HEK293 (cell line): Measurements from ENCODE around the gene OBP2A.
A peak's percentile ranks its signal among the peaks of the same experiment; 100 is the strongest.

Source experiments
- CTCF ChIA-PET: fragments of 350-600 bp; formaldehyde crosslinking; extraction: SDS; loops from one replicate; lab custom pipeline; 2021; ENCODE audit warnings: antibody characterized with exemption; lab: Yijun Ruan, JAX
- POLR2A ChIA-PET: fragments of 300-600 bp; formaldehyde crosslinking; extraction: SDS; loops from one replicate; lab custom pipeline; 2020; ENCODE audit warnings: antibody characterized with exemption, inconsistent platforms; lab: Yijun Ruan, JAX
- H3K27ac ChIP-seq: fragments of 200-500 bp; sonication (Bioruptor generic); 2 replicates; pipeline ENCODE4 v1.5.1; 2014; ENCODE audit warnings: low read depth, low read length, control low read depth, inconsistent platforms; ENCODE audit errors: extremely low read depth
- H3K36me3 ChIP-seq, 2 experiments: fragments of 200-500 bp in 1 of 2; sonication (Bioruptor generic) in 1 of 2; 1 replicate in 1 of 2; 2 replicates in 1 of 2; pipeline ENCODE4 v1.5.1; 2014 to 2017; ENCODE audit warnings: inconsistent platforms in 2 of 2, low read length in 2 of 2; ENCODE audit not compliant: control insufficient read depth in 2 of 2, insufficient read depth in 1 of 2
- H3K4me1 ChIP-seq: fragments of 200-500 bp; sonication (Bioruptor generic); 2 replicates; pipeline ENCODE4 v1.5.1; 2014; ENCODE audit warnings: mild to moderate bottlenecking, low read length, inconsistent platforms; ENCODE audit not compliant: control insufficient read depth, insufficient read depth
- H3K4me3 ChIP-seq: 2 replicates; pipeline ENCODE4 v1.5.1; 2011; ENCODE audit warnings: low read depth, mild to moderate bottlenecking, control low read depth, low read length, moderate library complexity
- H3K9me3 ChIP-seq: fragments of 200-500 bp; sonication (Bioruptor generic); 2 replicates; pipeline ENCODE4 v1.5.1; 2014; ENCODE audit warnings: low read depth, low read length, inconsistent platforms; ENCODE audit not compliant: control insufficient read depth, insufficient read depth
- BCL6B ChIP-seq: fragments of 450-650 bp; formaldehyde crosslinking; IDR thresholded peaks from 2 replicates; pipeline ENCODE4 v1.5.1; 2017; ENCODE audit warnings: missing biosample characterization, missing genetic modification characterization
- GLIS1 ChIP-seq: fragments of 450-650 bp; formaldehyde crosslinking; IDR thresholded peaks from 2 replicates; pipeline ENCODE4 v1.5.1; 2016; ENCODE audit warnings: missing biosample characterization, missing genetic modification characterization
- HIC1 ChIP-seq: fragments of 450-650 bp; formaldehyde crosslinking; IDR thresholded peaks from 2 replicates; pipeline ENCODE4 v1.5.1; 2016; ENCODE audit warnings: missing biosample characterization, missing genetic modification characterization
- HOXD13 ChIP-seq: sonication (generic); formaldehyde crosslinking; IDR thresholded peaks from 2 replicates; pipeline ENCODE4 v1.8.0; 2022; ENCODE audit warnings: missing genetic modification reagents, borderline replicate concordance
- PRDM4 ChIP-seq: fragments of 450-650 bp; formaldehyde crosslinking; IDR thresholded peaks from 2 replicates; pipeline ENCODE4 v1.5.1; 2017; ENCODE audit warnings: missing biosample characterization, missing genetic modification characterization
- SCRT2 ChIP-seq: fragments of 450-650 bp; formaldehyde crosslinking; IDR thresholded peaks from 2 replicates; pipeline ENCODE4 v1.5.1; 2016; ENCODE audit warnings: missing biosample characterization, missing genetic modification characterization
- ZNF114 ChIP-seq: fragments of 450-650 bp; formaldehyde crosslinking; IDR thresholded peaks from 2 replicates; pipeline ENCODE4 v1.5.0; 2017; ENCODE audit warnings: missing biosample characterization, missing genetic modification characterization
- ZNF239 ChIP-seq: fragments of 450-650 bp; formaldehyde crosslinking; IDR thresholded peaks from 2 replicates; pipeline ENCODE4 v1.5.1; 2016; ENCODE audit warnings: missing biosample characterization, missing genetic modification characterization
- ZNF501 ChIP-seq: fragments of 450-650 bp; formaldehyde crosslinking; IDR thresholded peaks from 2 replicates; pipeline ENCODE4 v1.5.1; 2016; ENCODE audit warnings: missing biosample characterization, missing genetic modification characterization
- ZNF513 ChIP-seq: fragments of 450-650 bp; IDR thresholded peaks from 2 replicates; pipeline ENCODE4 v1.5.1; 2018; ENCODE audit warnings: missing biosample characterization, missing genetic modification characterization
- ZNF530 ChIP-seq: fragments of 450-650 bp; formaldehyde crosslinking; IDR thresholded peaks from 2 replicates; pipeline ENCODE4 v1.5.1; 2016; ENCODE audit warnings: low read depth, missing biosample characterization, missing genetic modification characterization
- ZNF621 ChIP-seq: fragments of 450-650 bp; formaldehyde crosslinking; IDR thresholded peaks from 2 replicates; pipeline ENCODE4 v1.5.1; 2017; ENCODE audit warnings: missing biosample characterization, missing genetic modification characterization
- ZNF654 ChIP-seq: fragments of 450-650 bp; formaldehyde crosslinking; IDR thresholded peaks from 2 replicates; pipeline ENCODE4 v1.5.1; 2016; ENCODE audit warnings: low read depth, missing biosample characterization, missing genetic modification characterization
- ZNF670 ChIP-seq: fragments of 450-650 bp; formaldehyde crosslinking; IDR thresholded peaks from 2 replicates; pipeline ENCODE4 v1.5.1; 2016; ENCODE audit warnings: missing biosample characterization, missing genetic modification characterization, low read depth
- ZSCAN4 ChIP-seq: fragments of 450-650 bp; formaldehyde crosslinking; IDR thresholded peaks from 2 replicates; pipeline ENCODE4 v1.5.1; 2017; ENCODE audit warnings: missing biosample characterization, missing genetic modification characterization

Gene OBP2A

GRCh38 chr9:135517407-135517822 is 28.5 kb upstream of the OBP2A start:
- POLR2A ChIA-PET, result interaction anchor here (0.8 kb wide), 1 partner anchor 260 kb away, joined by 3 read pairs; no protein-coding TSS in a partner anchor
- Histone ChIP-seq H3K36me3 (no peaks in the 10 kb centered on the region), H3K4me3 (no peak overlapping the region), H3K9me3 (no peaks in the 10 kb centered on the region), H3K4me1 (no peaks in the 10 kb centered on the region), H3K27ac (no peak overlapping the region)
- CTCF ChIA-PET, result interaction anchor here (1.1 kb wide), 1 partner anchor 12 kb away, joined by 11 read pairs; no protein-coding TSS in a partner anchor
- TF ChIP-seq ZNF513 (tag by site-specific recombination) (no peak), ZNF621 (tag by site-specific recombination) (no peak), SCRT2 (tag by site-specific recombination) (no peak), HIC1 (no peak), HOXD13 (CRISPR knock-in tag) (no peak), ZNF501 (tag by site-specific recombination) (no peak), PRDM4 (tag by site-specific recombination) (no peak), GLIS1 (no peak), ZNF654 (no peak), ZNF530 (no peak), ZNF239 (tag by site-specific recombination) (no peak), ZNF670 (tag by site-specific recombination) (no peak)

GRCh38 chr9:135519179-135519971 is 26.6 kb upstream of the OBP2A start:
- ChIA-PET POLR2A (no interaction called here), CTCF (interaction anchor here (0.6 kb wide), 2 partner anchors 8 to 12 kb away, joined by 3 read pairs; no protein-coding TSS in a partner anchor)
- Histone ChIP-seq H3K9me3 (no peaks in the 10 kb centered on the region), H3K27ac (no peak overlapping the region), H3K36me3 (no peaks in the 10 kb centered on the region), H3K4me1 (no peaks in the 10 kb centered on the region), H3K4me3 (no peak overlapping the region)
- TF ChIP-seq BCL6B (tag by site-specific recombination) (no peak), ZSCAN4 (tag by site-specific recombination) (peak; percentile 97), ZNF114 (tag by site-specific recombination) (no peak)
